C1 segment of cervical spinal cord (tissue), 14 donors: Measurements from ENCODE around the gene AGAP1.
A peak's percentile ranks its signal among the peaks of the same experiment; 100 is the strongest.
"Not testable (repeated sequence)": the region's sequence is repeated elsewhere in the genome, so short reads cannot be mapped to it uniquely, and the experiment has no call there.

ENCODE experiments used
- DNase-seq, 14 donors: peaks; one replicate each; lab custom pipeline; 2025; lab: John Stamatoyannopoulos, UW

AGAP1 gene

DNA sequence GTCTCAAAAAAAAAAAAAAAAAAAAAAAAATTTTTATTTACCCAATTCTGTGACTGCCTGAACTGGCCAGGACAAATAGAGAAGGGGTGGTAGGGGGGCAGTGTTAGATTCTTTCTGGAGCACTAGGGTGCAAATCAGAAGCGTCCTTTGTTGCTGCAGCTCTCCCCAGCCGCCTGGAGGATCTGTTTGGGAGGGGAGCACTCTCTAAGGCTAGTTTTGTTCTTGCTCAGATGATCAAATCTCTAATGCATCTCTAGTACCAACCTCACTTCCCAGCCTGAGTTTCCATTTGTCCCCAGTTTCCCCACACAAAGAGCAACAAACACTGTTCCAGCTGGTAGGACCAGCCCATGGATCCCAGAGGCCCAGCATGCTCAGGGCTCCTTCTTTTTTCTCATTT is 591.4 kb downstream of the AGAP1 start:
- no peak for DNase-seq

DNA sequence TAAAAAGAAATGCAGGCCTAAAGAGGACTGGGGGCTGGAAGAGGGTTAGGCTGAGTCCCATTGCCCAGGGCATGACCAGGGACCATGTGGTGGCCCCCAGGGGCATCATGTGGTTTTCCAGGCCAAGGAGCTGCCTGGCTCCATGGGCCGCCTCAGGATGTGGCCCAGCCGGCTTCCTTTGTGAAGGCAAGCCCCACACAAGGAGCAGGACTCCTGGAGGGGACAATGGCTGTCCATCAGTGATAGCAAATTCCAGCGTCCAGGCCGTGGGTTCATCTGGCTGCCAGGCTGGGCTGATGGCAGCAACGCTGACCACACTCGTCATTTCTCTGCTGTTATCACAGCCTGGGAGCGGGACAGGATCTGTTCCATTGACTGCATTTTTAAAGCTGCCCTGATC is 591.8 kb downstream of the AGAP1 start:
- no peak for DNase-seq

DNA sequence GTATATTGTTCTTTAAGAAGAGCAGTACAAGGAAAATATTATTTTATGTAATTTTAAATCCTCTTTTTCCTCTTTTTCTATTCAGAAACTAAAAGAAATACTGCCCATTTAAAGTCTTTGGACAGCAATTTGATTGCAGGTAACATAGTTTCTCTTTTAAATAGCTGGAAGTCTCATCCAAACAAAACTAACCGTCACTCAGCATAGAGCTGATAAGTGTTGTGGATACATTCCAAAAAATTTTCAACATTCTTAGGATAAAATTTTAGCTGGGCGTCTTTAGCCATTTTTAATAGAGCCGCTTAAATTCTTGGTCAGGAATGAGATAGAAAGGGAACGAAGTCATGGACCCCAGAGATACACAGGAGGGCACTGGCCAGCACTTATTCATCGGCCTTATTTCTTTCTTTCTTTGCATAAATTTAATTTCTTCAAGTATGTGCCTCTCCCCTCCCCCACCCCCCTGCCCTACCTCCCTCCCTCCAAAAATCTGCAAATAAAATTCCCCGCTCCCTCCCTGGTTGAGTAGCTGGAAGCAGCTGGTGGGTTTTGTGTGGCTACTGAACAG is 592.6 kb downstream of the AGAP1 start:
- no peak for DNase-seq

DNA sequence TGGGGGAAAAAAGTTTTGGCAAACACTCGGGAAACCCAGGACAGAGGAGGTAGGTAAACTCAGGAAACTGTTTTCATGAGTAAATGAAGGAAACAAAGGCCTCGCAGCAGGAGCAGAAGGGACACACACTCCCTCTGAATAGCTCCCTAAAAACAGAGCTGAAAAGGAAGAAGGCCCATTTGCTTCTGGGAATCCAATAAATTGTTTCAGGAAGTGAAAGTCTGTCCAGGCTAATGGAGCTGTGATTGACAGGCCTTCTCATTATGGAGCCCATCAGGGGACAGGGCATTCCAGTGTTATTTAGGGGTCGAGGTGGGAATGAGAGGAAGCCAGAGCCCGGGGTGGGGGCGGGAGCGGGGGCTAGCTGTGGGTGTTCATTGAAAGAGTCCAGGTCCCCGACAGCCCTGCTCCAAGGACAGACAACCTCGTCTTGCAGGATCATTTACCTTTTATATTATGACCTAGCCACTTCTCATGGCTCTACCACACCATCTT is 593.2 kb downstream of the AGAP1 start:
- DNase-seq, result no peak

DNA sequence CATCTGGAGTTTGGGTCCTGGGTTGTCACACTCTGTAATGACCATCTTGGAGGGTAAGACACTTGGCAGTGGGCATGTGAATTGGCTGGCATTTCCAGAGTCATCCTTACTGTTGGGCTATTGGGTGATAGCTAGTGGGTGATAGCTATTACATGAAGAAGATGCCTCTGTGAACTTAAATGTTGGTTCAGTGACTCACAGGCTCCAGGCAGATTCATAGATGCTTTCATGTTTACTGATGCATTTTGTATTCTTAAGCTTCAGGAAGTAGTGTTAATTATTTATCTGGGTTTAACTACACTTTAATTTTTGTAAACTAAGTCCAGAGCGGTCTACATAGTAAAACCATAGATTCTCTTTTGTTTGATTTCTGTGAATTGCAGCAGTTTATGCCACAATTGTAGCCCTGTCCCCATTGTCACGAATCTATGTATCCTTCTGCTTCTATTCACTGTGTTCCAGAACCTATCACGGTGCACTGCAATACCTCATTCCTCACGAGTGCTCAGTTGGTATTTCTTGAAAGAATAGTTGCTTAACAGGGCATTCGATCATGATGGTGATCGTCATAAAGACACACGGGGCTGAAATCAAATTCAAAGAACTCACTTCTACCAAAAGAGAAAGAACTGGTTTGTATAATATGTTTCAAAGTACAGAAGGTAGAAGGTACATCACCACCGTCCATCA is 594.7 kb downstream of the AGAP1 start:
- no peak for DNase-seq

DNA sequence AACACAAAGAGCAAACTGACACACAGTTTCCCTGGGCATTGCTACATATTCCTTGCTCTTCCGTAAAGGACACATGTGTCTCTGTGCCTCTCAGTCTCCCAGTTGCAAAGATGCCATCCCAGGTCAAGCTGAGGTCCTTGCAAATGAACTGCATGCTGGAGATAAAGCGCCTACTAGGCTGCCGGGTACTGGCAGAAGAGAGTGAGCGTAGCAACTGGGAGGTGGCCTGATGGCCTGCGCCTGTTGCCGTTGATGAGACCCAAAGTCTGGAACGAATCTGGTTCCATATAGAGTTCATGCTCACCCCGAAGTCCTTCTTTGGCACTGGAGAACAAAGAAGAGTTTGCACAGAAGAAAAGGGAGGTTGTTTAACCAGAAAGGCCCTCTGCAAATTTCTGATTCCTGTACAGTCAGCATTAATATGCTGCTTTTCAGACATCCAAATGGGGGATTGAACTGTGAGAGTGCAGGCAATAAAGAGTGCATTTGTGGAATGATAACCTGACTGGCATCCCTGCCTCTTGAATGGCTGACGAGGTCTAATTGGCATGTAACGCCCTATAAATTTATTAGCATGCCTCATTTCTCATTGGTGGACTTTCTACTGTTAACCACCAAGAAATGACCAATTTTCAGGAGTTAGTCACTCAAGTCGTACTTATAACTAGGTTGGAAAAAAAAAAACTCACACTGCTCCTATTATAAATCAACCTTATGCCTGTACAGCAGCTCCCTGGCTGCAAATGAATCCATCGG is 595.6 kb downstream of the AGAP1 start:
- no peak for DNase-seq

DNA sequence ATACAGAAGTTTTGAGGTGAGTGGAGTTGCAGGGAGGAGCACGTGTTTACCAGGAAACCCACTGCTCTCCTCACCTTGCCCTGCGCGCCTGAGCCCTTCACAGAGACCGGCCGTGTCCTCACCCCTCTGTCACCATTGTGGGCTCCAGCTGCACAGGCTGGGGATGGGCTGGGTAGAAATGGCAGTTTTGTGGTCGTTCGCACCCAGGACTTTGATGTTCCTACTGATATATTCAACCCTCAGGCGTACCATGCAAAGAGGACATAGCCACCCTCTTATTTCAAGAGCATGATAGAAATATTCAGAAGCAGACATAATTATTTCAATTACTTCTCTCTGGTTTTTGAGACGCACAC is 596.2 kb downstream of the AGAP1 start:
- no peak for DNase-seq

DNA sequence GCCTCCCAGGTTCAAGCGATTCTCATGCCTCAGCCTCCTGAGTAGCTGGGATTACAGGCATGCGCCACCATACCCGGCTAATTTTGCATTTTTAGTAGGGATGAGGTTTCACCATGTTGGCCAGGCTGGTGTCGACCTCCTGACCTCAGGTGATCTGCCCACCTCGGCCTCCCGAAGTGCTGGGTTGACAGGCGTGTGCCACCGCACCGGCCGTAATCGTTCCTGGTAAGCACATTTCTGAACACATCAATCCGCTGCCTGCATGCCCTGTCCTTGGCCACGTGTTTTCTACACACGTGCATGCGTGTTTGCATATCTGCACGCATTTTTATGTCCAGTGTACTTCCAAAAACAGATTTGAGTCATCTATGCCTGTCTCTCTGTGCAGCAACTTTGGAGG is 597.0 kb downstream of the AGAP1 start:
- DNase-seq, result not testable (repeated sequence)

DNA sequence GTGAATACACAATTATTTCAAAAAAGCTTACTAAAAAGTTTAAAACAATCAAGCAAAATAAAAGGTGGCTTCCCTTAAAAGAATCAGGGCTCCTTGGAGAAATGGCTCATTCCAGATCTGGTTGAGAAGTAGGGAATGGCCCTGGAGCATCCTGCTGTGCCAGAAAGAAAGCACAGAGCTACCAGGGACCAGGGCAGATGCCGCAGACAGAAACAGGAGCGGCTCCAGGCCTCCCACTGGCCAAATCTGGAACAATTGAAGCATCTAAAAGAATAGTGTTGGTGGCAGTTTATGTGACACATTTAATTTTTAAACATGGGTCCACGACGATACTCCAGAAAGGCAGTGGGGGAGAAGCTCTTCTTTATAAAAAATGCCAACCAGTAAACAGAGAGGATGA is 598.9 kb downstream of the AGAP1 start:
- peak in 1 of 14 donors; percentile 69 for DNase-seq

DNA sequence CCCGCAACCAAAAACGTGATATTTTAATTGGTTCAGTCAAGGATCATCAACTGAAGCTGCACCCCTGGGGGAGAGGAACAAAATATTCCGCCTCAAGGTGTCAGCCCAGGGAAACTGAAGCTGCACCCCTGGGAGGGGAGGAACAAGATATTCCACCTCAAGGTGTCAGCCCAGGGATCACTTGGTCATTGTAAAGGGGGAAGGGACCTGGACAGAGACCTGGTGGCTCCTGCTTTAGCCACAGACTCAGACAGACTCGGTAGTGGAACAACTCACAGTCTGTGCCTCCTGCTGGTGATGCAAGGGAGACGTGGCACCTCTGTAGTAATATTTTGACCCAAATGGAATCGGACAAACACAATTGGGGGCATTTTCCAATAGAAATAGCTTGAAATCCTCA is 599.3 kb downstream of the AGAP1 start:
- DNase-seq, result no peak

DNA sequence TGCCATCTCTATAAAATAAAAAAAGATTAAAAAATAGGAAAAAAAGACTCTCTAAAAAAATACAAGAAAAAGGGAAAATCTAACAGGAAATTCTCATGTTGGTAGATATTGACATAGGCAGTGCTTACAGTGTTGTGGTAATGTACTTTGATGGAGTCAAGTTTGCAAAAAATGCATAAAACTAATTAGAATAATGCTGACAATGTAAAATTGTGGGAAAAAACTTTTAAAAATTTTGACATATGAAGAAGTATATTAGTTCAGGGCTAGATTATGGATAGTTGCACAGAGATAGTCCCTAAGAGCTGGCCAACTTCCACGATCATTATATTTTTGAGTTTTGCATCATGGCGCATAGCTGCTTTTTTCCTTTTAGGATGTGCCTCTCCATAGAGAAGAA is 601.7 kb downstream of the AGAP1 start:
- no peak for DNase-seq

DNA sequence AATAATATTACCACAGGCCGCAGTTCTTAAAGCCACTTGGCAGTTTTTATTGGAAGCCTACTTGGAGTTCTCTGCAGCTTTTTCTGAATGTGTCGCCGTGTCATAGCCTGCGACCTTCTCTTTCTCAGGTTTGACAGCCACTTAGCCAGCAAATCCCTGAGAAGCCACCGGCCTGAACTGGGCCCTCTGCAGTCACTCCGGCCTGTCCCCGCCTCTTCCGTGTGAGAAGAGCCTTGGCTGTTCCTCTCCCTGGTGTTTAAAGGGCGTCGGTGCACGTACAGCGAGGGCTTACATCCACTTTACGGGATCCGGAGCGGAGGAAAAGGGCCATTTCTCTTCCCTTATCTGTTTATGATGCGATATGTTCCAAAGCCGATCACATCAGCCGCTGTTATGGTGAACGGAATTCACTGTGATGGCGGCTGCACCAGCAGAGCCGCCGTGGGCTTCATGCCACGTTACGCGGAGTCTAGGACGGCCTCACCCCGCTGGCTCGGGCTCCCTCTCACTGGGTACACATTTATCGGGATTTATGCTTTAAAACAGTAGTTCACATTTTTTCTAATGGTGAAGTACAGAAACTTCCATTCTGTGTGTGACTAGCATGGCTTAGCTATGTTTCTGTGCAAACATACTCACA is 607.6 kb downstream of the AGAP1 start:
- no peak for DNase-seq

DNA sequence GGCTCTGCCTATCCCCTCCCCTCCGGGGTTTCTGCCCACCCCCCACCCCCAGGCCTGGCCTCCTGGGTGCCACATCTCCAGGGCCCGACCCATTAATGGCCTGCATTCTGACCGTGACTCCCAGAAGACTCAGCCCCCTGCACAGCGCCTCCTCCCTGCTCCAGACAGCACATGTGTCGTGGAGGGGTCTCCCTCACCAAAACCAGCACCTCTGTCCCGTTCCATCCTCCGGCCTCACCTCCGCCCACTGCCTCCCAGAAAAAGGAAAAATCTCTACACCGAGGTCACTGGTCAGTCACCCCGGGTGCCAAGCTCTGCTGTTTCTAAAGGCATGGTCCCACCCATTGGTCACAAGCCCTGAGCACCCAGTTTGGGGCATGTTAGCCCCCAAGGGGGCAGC is 609.1 kb downstream of the AGAP1 start:
- DNase-seq, result no peak

DNA sequence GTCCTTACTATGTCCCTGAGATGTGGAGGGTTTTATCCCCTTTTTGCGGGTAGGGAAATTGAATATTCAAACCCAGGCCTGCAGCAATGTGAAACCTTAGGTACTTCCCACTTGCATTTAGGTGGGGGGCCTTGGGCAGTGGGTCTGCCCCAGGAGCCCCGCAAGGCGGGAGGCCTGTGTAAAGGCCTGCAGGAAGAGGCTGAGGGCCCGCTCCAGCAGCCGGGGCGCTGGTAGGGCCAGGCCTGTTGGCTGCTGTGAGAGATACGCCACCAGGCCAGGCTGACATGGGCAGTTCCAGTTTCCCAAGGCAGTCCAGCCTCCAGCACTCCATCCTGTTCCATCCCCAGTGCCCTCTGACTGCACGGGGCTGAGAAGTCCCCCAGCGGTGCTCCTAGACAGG is 610.1 kb downstream of the AGAP1 start:
- no peak for DNase-seq

DNA sequence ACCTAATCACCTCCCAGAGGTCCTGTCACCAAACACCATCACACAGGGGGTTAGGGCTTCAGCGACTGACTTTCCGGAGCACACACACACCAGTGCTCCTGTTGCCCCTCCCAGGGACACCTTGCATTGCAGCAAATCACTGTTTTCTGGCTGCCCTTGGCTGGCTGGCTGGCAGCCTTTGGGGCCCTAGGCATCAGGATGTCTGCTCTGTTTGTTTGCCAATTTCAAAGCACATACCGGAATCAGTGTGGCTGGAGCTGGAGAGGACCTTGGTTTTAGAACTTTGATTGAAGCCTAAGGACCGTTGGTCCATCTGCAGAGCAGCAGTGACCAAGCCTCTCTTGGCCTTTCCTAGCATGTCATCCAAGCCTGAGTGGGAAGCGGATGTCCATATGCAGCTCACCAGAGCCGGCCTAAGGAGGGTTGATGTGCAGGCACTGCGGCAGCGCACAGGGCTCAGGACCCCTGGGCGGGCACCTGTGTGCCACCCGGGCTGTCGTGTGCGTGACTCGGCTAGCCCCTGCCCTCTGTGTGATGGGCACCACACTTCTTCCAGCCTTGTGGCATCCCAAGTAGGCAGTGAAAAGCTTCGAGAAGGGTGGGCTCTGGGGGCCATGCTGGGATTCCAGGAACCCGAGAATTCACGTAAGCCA is 612.2 kb downstream of the AGAP1 start:
- no peak for DNase-seq

DNA sequence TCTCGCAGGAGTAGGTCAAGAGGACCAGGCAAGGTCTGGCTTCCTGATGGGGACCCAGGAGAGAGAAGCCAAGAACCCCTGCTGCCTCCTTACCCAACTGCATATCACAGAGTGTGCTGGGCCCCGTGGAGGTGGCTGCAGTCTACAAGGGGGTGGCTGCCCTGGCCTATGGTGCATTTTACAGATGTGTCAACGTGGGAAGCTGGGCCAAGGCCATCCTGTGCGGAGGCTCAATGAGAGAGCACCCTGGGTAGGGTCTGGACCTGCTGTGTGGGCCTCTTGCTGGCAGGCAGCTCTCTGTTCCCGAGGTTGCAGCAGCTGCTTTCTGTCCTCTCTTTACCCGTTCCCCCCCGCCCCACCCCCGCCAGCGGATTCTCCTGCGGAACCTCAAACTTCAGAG is 612.9 kb downstream of the AGAP1 start:
- DNase-seq, result no peak

DNA sequence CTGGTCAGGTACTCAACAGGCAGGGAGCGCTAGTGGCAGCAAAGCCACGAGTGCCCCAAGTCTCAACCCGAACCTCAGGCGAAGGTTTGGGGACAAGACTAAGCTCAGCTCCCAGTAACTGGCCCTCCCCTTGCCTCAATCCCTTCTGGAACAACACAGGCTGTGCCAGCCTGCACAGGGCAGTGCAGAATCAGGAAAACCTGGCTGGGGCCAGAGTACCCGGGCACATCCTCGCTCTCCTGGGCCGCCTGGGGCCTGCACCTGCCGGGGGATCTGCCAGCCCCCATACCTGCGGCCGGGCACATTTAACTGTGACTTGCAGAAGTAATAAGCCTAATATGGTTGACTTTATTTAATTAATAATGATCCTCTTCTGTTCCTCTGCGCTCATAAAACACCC is 613.7 kb downstream of the AGAP1 start:
- no peak for DNase-seq

DNA sequence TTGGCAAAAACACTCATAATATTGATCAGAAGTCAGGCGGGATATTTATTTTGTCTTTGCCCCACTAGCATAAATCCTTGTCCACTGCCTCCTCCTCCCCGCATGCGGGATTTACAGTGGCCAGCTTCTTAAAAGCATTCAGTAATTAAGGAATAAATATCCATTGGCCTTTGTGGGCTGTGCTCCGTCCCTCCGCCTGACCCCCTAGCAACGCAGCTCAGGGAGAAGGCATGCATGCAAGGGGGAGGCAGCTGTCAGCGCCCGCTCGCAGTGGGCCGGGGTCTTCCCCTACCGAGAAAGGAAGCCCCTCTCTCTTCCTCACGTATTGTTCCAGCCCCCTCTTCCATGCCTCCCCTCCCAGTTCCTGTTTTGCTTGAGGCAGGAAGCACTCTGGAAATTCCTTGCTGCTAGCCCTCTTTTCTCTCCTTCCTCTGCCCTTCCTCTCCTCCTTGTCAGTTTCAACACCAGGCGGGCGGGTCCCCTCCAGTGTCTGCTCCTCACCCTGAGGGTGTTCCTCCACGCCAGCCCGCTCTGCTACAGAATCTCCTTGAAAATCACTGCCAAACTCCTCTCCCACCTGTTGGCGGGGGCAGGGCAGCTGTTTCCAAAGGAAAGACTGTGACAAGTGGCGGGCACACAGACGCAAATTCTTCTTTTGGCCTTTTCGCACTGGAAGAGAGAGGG is 614.2 kb downstream of the AGAP1 start:
- no peak for DNase-seq

DNA sequence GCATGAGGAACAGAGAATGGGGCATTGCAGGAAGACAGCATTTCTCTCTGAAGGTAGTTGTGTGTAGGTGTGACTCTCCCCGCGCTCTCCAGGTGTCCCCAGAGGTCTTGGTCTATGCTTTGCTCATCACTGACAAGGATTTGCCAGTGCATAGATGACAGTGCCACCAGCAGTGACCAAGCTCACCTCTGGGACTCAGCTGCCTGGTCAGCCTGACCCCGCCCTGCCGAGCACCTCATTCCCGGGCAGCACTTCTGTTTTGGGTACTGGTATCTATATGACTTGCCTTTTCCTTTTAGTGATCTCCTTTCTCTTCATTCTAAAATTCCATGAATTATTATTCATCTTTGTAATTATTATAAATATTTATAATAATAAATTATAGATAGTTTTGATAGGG is 615.2 kb downstream of the AGAP1 start:
- no peak for DNase-seq

DNA sequence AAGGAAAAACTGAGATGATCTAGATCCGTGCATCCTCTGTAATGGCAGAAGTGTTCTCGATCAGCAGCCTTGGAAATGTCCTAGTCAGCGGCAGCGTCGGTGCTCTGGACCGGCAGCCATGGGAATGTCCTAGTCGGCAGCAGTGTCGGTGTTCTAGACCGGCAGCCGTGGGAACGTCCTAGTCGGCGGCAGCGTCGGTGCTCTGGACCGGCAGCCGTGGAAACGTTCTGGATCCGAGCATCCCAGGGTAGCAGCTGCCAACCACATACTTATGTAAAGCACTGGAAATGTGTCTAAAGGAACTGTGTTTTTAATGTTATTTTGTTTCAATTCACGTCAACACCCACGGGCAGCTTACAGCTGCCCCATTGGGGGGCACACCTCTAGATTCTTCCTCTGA is 615.6 kb downstream of the AGAP1 start:
- no peak for DNase-seq

DNA sequence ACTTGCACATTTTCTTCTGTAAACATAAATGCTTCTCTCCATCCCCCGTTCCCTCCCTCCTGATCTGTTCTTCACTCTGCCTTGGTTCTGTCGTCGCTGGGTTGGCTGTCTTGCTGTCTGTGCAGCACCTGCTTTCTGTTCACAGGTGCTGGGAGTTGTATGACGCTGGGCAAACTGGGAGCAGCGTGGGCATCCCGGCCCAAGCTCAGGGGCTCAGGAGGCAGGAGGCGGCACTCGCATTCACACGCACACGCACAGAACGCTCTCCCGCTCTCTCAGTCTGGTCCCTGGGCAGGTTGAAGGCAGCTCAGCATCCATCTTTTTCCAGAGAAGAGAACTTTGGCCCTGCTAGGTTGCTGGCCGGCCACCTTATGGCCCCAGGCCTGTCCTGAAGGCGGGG is 618.6 kb downstream of the AGAP1 start:
- DNase-seq, result no peak
